Measurements from ENCODE around the gene CHMP6. TPM values are rescaled to one million over a fixed set of nuclear protein-coding genes. Genes with fewer than 3 reads are reported as not detected.

CHMP6 gene
- total and polyA plus RNA-seq, 2 experiments from 2014 or later, result 35.5 to 58.8 TPM

GRCh38 chr17:80977172-80977571 lies 14.5 kb upstream of the CHMP6 start:
- no peak for DNase-seq (ENCODE audit: low read depth in 1 of 2, low spot score in 1 of 2)
- Histone ChIP-seq H3K27ac (no peak overlapping the region), H3K36me3 (no peaks in the 10 kb centered on the region), H3K27me3 (peaks cover 14% of the 10 kb centered on the region), H3K9me3 (ENCODE audit: low read depth) (no peaks in the 10 kb centered on the region), H3K4me1 (ENCODE audit: low read depth) (no peaks in the 10 kb centered on the region), H3K4me3 (no peak overlapping the region)
- TF ChIP-seq, protein P1, sequence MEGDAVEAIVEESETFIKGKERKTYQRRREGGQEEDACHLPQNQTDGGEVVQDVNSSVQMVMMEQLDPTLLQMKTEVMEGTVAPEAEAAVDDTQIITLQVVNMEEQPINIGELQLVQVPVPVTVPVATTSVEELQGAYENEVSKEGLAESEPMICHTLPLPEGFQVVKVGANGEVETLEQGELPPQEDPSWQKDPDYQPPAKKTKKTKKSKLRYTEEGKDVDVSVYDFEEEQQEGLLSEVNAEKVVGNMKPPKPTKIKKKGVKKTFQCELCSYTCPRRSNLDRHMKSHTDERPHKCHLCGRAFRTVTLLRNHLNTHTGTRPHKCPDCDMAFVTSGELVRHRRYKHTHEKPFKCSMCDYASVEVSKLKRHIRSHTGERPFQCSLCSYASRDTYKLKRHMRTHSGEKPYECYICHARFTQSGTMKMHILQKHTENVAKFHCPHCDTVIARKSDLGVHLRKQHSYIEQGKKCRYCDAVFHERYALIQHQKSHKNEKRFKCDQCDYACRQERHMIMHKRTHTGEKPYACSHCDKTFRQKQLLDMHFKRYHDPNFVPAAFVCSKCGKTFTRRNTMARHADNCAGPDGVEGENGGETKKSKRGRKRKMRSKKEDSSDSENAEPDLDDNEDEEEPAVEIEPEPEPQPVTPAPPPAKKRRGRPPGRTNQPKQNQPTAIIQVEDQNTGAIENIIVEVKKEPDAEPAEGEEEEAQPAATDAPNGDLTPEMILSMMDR (IDR thresholded peaks at IDR 0.05; ENCODE audit: low read depth, low read length), result no peak

DNA sequence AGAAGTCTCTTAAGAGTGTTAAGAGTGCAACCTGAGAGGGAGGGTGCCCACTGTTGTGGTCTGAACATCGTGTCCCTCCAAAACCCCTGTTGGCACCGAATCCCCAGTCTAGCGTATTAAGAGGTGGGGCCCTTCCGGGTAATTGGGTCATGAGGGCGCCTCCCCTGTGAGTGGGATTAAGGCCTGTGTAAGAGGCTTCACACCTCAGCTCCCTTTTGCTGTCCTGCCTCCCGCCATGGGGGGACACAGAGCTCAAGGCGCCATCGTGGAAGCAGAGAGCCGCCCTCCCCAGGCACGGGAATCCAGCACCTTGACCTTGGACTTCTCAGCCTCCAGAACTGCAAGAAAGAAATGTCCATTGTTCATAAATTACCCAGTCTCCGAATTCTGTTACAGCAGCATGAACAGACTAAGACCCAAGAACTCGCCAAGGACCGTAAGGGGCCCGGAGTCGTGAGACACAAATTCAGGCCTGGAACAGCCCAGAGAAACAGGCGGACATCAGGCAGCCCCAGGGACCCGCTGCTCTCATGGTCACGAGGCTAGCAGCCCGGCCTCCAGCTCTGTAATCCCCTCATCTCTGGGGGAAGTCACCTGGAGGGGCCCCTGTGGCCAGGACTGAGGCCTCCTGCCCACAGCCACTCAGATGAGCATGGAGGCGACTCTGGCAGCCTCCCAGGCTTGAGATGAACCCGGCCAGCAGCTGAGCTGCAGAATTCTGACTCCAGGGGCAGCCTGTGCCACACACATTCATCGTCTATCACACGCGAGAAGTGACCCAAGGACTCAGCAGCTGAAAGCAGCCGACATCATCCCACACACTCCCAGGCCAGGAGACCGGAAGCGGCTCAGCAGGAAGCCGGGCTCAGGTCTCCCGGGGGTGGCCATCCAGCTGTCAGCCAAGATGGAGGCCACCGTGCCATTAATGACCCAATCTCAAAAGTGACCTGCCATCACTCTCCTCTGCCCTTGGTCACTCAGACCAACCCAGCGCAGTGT lies 12.8 kb upstream of the CHMP6 start:
- no peaks in the 10 kb centered on the region for H3K9me3 ChIP-seq (ENCODE audit: low read depth)
- H3K36me3 ChIP-seq, result no peaks in the 10 kb centered on the region
- no peak overlapping the region for H3K27ac ChIP-seq

GRCh38 chr17:80979547-80980378 lies 11.9 kb upstream of the CHMP6 start:
- DNase-seq (ENCODE audit: low read depth in 1 of 2, low spot score in 1 of 2), result no peak
- H3K27ac ChIP-seq, result no peak overlapping the region
- no peaks in the 10 kb centered on the region for H3K9me3 ChIP-seq (ENCODE audit: low read depth)
- H3K4me1 ChIP-seq (ENCODE audit: low read depth), result no peaks in the 10 kb centered on the region
- TF ChIP-seq, protein P1 (IDR thresholded peaks at IDR 0.05; ENCODE audit: low read depth, low read length), result no peak
- no peak overlapping the region for H3K4me3 ChIP-seq
- H3K27me3 ChIP-seq, result peaks cover 15% of the 10 kb centered on the region
- H3K36me3 ChIP-seq, result no peaks in the 10 kb centered on the region

More for the DNA sequence above, 12.8 kb upstream of the CHMP6 start:
- TF ChIP-seq, protein P1 (IDR thresholded peaks at IDR 0.05; ENCODE audit: low read depth, low read length), result no peak
- no peak for DNase-seq (ENCODE audit: low read depth in 1 of 2, low spot score in 1 of 2)
- Histone ChIP-seq H3K27me3 (peaks cover 15% of the 10 kb centered on the region), H3K4me3 (no peak overlapping the region), H3K4me1 (ENCODE audit: low read depth) (no peaks in the 10 kb centered on the region)

GRCh38 chr17:80980397-80981061 lies 11.1 kb upstream of the CHMP6 start:
- Histone ChIP-seq H3K36me3 (no peaks in the 10 kb centered on the region), H3K27me3 (peaks cover 15% of the 10 kb centered on the region), H3K9me3 (ENCODE audit: low read depth) (no peaks in the 10 kb centered on the region), H3K4me1 (ENCODE audit: low read depth) (no peaks in the 10 kb centered on the region), H3K4me3 (peak overlapping the region; percentile 27), H3K27ac (no peak overlapping the region)
- DNase-seq (ENCODE audit: low read depth in 1 of 2, low spot score in 1 of 2), result no peak
- TF ChIP-seq, protein P1 (IDR thresholded peaks at IDR 0.05; ENCODE audit: low read depth, low read length), result no peak

Data from cardiac muscle cell (in vitro differentiated cells and primary cell).